GM20000 (cell line): ENCODE measurements around the gene ECT2L.

Experiments
- DNase-seq: peaks from one replicate; pipeline ENCODE4 v3.0.0; 2012; ENCODE audit warnings: low spot score
- TF ChIP-seq, protein P1 (sequence below): IDR thresholded peaks from 2 replicates; pipeline ENCODE4 v1.5.1; 2012; ENCODE audit warnings: mild to moderate bottlenecking, control low read depth; ENCODE audit errors: extremely low read depth, missing control alignments

The ECT2L gene

DNA sequence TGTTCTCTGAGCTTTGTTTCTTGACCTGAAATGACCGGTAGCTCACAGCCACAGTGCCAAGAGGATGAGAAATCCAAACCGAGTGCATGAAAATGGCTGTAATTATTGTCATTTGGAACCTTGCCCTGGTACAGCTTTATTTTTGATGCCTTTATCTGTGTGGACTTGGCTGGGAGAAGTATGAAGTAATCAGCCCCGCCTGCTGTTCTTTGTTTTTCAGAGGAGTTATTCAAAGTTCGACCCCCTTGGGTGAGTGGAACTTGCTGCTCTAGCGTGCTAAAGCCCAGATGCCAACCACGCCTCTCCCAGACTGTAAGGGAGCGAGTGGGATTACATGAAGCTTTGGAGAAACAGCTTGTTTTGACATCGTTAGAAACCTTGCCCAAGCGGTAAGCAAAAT is 48.3 kb downstream of the ECT2L start:
- no peak for DNase-seq
- TF ChIP-seq, protein P1, sequence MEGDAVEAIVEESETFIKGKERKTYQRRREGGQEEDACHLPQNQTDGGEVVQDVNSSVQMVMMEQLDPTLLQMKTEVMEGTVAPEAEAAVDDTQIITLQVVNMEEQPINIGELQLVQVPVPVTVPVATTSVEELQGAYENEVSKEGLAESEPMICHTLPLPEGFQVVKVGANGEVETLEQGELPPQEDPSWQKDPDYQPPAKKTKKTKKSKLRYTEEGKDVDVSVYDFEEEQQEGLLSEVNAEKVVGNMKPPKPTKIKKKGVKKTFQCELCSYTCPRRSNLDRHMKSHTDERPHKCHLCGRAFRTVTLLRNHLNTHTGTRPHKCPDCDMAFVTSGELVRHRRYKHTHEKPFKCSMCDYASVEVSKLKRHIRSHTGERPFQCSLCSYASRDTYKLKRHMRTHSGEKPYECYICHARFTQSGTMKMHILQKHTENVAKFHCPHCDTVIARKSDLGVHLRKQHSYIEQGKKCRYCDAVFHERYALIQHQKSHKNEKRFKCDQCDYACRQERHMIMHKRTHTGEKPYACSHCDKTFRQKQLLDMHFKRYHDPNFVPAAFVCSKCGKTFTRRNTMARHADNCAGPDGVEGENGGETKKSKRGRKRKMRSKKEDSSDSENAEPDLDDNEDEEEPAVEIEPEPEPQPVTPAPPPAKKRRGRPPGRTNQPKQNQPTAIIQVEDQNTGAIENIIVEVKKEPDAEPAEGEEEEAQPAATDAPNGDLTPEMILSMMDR: no peak

DNA sequence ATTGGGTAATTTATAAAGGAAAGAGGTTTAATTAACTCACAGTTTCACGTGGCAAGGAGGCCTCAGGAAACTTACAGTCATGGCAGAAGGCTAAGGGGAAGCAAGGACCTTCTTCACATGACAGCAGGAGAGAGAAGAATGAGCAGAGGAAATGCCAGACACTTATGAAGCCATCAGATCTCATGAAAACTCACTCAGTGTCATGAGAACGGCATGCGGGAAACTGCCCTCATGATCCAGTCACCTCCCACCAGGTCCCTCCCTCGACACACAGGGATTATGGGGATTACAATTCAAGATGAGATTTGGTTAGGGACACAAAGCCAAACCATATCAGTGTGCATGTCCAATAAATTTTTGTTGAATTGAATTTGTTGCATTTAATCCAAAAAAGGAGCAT is 52.0 kb downstream of the ECT2L start:
- DNase-seq: no peak
- TF ChIP-seq, protein P1: no peak

DNA sequence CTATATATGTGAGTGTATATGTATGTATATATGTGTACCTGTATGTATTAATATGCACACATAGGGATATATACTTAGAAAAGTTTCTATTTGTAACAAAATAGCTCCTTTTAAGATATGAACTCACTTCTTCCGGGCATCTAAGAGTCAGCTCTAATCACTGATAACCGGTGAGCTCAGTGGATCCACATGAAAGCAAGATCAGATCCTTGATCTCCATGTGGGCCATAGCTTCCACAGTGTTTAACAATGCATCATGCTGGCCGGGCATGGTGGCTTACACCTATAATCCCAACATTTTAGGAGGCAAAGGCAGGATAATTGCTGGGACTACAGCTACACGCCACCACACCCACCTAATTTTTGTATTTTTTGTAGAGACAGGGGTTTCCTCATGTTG is 52.6 kb downstream of the ECT2L start:
- DNase-seq: no peak
- TF ChIP-seq, protein P1: no peak

DNA sequence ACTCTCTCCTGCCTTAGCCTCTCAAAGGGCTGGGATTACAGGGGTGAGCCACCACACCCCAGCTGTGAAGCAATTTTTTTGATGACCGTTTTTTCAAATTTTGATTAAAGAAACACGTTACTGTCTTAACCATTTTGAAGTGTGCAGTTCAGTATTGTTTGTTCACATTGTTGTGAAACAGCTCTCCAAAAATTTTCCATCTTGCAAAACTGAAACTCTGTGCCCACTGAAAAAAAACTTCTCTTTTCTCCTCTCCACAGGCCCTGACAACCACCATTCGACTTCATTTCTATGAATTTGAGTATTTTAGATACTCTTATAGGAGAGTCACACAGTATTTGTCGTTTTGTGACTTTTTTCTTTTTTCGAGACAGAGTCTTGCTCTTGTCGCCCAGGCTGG is 53.9 kb downstream of the ECT2L start:
- DNase-seq: no peak
- TF ChIP-seq, protein P1: no peak

DNA sequence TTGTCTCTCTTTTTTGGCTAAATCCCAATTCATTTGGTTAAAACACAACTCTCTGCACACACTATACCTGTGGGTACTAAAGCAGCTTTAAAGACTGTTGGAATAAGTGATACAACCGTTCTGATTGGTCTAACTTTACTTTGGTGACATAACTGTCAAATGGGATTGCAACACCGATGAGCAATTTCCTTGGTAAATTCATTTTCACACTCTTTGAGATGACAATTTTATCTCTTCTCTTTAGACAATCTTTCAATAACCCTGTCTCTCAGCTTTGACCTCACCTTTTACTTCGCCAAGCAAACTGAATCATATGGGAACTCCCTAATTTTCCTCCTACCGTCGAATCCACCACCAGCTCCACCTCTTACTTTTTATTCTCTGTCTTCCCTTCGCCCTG is 60.8 kb downstream of the ECT2L start:
- no peak for DNase-seq
- TF ChIP-seq, protein P1: no peak

DNA sequence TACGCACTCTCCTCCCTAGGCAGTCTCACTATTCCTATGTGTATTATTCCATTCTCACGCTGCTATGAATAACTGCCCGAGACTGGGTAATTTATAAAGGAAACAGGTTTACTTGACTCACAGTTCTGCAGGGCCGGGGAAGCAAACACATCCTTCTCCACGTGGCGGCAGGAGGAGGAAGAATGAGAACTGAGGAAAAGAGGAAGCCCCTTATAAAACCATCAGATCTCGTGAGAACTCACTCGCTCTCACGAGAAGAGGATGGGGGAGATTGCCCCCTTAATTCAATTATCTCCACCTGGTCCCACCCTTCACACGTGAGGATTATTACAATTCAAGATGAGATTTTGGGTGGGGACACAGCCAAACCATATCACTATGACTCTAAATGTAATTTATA is 61.9 kb downstream of the ECT2L start:
- TF ChIP-seq, protein P1: no peak
- no peak for DNase-seq

DNA sequence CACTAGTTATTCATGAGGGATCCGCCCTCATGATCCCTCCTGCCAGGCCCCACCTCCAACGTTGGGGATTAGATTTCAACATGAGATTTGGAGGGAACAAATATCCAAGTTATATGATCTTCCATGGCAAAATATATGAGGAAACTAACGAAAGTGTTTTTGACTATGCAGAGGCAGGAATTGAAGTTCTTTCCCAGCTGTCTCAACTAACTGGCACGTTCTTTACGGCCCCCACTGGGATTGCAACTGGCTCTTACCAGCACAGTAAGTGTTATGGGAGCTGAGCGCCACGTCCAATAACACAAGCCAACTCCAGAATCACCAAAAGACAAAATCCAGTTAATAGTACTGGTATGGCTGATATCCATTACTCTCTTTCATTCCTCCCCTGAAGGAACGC is 66.6 kb downstream of the ECT2L start:
- no peak for DNase-seq
- TF ChIP-seq, protein P1: no peak
